Sciatic nerve (tissue), 2 donors: Measurements from ENCODE around the gene ENGASE. TPM values are rescaled to one million over a fixed set of nuclear protein-coding genes. Genes with fewer than 3 reads are reported as not detected.

Experiments
- ATAC-seq: fragments of 200-7000 bp; cut with Tn5 transposase; one replicate; pipeline ENCODE4 v1.9.1; 2020; ENCODE audit warnings: mild to moderate bottlenecking, moderate library complexity
- DNase-seq: peaks from one replicate; pipeline ENCODE4 v3.0.0-alpha.2; 2020; ENCODE audit warnings: low spot score
- intact Hi-C: fragments of 100-400 bp; cut with DNase I; formaldehyde crosslinking; loops from one replicate; pipeline ENCODE4 v1.14.2; 2022
- total RNA-seq: library from RNA; stranded (reverse); fragmentation: NEBNext Ultra II Directional; extraction: Animal tissue kit (Norgen Biotek cat#: 25700); gene quantifications from one replicate; pipeline ENCODE4 v1.2.1, GENCODE V29; 2021
- donor health status: DM: no; HTN: no; CAD: no.
- donor health status: DM: no; HTN: no; CAD: no.

Gene ENGASE
- total RNA-seq, 1 donor from 2014 or later = 57.3 TPM

DNA sequence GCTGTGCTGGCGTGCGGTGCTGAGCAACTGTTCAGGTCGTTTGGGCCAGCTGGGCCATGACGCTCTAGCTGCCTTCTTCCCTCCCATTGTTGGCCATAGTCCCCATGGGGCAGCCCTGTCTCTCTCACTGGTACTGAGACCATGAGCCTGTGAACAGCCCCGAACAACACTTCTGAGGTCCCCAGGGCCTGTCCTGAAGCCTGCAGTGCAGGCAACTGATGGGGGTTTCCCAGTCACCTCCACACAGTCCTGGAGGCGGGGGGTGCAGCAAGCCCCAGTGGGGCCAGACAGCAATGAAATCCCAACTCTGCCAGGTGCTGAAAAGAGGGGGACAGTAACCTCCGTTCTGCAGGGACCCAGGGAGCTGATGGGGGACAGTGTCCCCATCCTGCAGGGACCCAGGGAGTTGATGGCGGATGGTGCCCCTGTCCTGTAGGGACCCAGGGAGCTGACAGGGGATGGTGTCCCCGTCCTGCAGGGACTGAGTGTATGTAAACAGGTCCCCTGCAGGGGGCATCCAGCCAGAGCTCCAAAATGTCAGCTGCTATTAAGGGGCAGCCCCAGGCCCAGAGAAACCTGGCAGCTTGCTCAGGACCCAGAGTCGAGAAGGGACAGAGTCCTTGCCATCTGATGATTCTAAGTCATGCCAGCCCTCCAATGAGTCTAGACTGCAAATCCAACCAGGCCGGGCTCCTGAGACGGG is 30.4 kb downstream of the ENGASE start:
- ATAC-seq (no peak), DNase-seq (no peak)
- intact Hi-C loops = no loop called here

GRCh38 chr17:79105937-79106336 is 31.3 kb downstream of the ENGASE start:
- intact Hi-C loops = no loop called here
- no peak for ATAC-seq
- DNase-seq = no peak

DNA sequence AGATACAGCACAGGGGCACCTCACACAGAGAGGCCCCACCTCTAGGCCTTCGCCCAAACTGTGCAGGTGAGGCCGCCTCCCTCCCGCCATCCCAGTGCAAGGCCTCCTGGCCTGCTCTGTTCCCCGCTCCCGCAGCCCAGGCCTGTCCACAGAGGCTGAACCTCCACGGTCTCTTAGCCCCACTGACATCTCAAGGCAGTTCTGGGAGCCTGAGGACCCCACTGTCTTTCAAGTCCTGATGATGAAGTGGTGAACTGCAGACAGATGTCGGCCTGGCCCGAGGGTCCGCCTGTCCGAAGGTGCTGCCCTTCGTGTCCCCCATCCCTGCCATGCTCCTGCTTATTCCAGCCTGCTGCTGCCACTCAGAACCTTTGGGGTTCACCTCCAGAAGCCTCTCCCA is 32.3 kb downstream of the ENGASE start:
- DNase-seq (no peak), ATAC-seq (no peak)
- intact Hi-C loops = no loop called here

DNA sequence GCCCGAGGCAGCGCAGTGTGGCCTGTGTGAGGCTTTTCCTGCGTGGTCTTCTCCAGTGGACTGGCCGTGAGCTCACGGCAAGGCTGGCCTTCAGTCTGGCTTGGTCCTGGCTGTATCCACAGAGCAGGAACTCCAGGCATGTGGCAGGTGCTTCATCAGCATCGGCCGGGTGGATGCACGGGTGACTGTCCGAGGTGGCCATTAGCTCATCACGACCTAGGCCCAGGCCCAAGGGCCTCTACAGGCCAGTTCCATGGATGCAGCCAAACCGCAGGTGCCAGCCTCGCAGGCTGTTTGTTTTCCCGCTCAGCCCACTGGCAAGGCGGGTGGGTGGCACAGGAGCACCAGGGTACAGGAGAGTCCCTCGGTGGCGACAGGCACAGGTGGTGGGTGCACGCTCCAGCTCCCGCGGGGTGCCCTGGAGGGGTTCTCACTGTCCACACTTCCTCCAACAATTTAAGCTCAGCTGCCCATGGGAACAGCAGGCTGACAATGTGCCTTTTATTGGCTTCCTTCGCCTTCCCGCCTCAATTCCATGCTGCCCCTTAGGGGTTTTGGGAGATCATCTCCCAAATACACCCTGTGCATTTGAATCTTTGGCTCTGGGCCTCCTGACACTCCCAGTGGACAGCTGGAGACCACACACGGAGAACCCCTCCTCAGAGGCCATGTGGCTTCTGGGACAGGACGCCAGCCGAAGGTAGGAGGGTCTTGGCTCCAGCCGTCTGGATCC is 33.0 kb downstream of the ENGASE start:
- intact Hi-C loops = no loop called here
- ATAC-seq (no peak), DNase-seq (no peak)

- intact Hi-C loops = no loop called here
Observed at GRCh38 chr17:79108232-79108850, 33.7 kb downstream of the ENGASE start.

DNA sequence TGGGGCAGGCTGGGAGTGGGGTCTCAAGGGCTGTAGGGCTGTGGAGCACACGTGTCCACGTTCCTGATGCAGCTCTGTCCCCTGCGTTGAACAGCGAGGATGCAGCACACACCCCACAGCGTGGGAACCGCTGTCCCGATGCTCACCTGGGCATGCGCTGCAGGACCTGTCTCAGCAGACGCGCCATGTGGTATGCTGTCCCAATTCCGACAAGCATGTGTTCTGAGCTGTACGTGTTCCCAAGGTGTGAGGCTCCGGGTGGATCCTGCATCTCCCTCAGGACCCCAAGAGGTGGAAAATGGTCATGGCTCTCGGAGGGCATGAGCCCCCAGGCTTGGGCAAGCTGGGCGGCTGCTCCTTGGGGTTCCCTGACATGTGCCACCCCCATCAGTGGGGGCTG is 34.2 kb downstream of the ENGASE start:
- no peak for ATAC-seq
- intact Hi-C loops = no loop called here
- DNase-seq = no peak

More at GRCh38 chr17:79108232-79108850, 33.7 kb downstream of the ENGASE start:
- ATAC-seq = no peak
- no peak for DNase-seq

DNA sequence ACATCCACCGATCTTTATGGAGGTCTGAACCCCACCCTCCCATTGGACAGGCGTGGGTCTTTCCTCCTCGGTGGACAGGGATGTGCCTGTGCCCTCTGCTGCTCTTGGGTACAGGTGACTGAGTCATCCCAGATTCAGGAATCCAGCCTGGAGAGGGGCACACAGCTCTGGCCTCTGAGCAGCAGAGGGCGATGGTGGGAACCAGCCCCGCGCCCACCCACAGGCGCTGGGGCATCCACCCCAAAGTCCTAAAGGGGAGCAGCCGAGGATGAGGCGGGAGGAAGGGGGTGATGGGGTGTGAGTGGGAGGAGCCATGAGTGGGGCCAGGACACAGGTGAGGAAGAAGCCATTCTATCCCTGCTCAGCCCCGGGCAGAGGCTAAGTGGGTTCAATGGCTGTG is 35.0 kb downstream of the ENGASE start:
- no peak for ATAC-seq
- DNase-seq = no peak
- intact Hi-C loops = no loop called here

- intact Hi-C loops = no loop called here
- DNase-seq (no peak), ATAC-seq (no peak)
Observed at GRCh38 chr17:79111097-79111496, 36.5 kb downstream of the ENGASE start.

DNA sequence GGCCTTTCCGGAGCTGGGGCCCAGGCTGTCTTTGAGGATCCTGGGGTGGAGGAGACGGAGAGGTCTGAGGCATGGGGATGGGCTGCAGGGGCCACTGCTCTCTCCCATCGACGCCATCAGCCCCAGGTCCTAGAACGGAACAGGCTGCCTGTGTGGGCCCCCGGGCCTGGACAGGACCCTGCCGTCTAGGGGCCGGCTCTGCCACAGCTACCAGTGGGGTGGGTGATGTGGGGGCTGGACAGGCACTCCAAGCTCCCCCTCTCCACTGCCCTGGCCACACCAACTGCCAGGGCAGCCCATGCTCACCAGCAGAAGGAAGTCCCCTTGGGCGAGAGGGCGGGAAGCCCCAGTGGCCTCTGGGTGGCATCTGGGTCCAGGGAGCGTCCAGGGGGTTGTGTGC is 37.8 kb downstream of the ENGASE start:
- ATAC-seq = no peak
- intact Hi-C loops = no loop called here
- no peak for DNase-seq

DNA sequence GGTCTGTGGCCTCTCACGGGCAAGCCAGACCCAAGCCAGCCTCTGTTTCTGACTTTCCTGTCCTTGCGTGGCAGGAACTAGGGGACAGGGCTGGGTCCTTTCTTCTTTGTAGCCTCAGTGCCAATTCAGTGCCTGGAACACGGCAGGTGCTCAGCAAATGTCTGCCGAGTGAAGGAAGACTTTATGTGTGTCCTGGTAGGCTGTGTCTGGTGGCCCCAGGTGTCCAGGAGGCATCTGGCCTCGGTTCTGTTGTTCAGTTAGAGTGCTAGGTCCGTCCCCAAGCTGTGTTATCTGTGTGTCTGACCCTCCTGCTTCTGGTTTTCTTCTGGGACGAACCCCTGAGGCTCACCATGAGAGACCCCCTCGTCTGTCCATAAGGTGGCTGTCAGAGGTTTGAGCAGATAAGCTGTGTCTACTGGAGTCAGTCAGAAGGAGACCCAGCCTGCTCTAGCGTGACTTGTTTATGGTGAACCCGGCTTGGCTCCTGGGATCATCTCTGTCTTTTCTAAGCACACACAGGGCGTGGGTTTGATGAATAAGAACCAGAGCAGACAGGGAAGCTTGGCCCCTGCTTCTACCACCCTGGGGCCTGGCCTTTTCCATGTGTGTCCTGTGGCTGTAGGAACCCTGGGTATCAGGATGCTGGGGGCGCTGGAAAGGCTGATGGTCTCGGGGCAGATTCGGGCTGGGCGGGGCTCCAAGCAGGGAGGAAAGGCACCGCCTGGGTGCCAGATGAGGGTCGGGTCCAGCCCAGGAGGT is 39.3 kb downstream of the ENGASE start:
- intact Hi-C loops = no loop called here
- ATAC-seq (no peak), DNase-seq (no peak)

- intact Hi-C loops = no loop called here
Observed at GRCh38 chr17:79114458-79115301, 40.1 kb downstream of the ENGASE start.

DNA sequence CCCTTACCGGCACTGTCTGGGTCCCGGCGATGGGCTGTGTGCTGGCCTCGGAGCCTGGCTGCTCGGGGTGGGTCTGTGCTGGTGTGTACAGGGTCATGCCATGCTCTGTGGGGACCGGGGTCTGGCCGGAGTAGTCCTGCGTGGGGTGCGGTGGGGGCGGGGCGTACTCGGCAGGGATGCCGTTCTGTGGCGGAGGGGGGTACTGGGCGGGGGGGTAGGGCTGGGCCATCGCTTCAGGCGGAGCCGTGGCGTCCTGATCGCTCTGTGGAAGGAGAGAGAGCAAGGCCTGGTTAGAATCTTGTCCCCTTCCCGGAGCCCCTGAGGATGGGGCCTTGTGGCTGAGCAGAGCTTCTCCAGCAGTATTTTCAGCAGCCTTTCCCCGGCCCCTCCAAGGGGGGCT is 40.9 kb downstream of the ENGASE start:
- ATAC-seq = no peak
- intact Hi-C loops = no loop called here

More at GRCh38 chr17:79114458-79115301, 40.1 kb downstream of the ENGASE start:
- ATAC-seq (peak; percentile 45), DNase-seq (no peak)

DNA sequence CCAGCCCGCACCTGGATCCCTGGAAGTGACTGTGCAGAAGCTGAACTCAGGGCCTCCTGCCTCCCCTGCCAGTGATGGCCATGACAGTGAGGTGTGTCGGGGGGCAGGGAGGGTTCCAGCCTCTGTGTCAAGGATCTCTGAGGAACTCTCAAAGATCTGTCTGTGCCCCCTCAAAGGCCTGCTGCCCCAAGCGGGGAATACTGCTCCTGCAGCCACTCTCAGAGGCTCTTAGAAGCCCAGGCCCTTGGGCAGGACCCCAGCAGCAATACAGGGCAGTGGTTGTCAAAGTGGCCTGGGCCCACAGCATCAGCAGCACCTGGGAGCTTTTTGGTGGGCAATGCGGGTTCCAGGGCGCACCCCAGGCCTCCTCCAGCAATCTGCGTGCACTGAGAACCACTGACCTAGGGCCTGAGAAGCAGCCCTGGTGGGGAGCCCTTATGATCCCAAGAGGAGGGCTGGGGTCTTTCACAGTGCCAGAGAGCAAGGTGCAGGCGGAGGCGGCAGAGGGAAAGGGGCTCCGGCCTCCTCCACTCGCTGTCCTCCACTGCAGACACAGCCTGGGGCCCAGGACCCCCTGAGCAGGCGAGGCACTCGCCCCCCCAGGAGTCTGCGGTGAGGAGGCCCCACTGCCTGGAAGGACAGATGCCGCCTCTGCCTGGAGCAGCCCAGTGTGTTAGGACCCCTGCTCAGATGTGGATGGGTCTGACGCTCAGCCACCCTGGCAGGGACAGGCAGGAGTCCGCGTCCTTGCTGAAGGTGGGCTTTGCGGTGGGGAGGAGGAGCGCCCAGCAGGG is 42.1 kb downstream of the ENGASE start:
- no peak for ATAC-seq
- no peak for DNase-seq
- intact Hi-C loops = no loop called here

More for the DNA sequence above, 40.9 kb downstream of the ENGASE start:
- no peak for DNase-seq

GRCh38 chr17:79117905-79118487 is 43.4 kb downstream of the ENGASE start:
- no peak for DNase-seq
- ATAC-seq = no peak
- intact Hi-C loops = no loop called here

GRCh38 chr17:79118924-79119323 is 44.3 kb downstream of the ENGASE start:
- no peak for DNase-seq
- intact Hi-C loops = no loop called here
- no peak for ATAC-seq

- DNase-seq (no peak), ATAC-seq (no peak)
- intact Hi-C loops = no loop called here
Observed at GRCh38 chr17:79120259-79120658, 45.6 kb downstream of the ENGASE start.

DNA sequence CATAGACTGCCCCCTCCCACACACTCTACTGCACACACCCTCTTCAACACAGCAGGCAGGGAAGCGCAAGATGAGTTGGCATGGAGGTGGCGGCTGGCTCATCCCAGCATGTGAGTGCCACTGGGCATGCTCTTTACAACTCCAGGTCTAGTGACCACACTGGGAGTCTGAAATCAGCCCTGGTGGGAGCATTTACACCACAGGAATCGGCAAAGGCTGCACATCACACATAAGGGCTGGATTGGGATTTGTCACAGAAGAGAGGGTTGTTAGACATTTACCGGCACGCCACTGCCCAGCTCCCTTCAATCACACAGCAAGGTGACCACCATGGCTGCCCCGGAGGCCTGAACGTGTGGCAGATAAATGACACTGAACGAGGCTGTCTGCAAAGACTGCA is 49.4 kb downstream of the ENGASE start:
- ATAC-seq (no peak), DNase-seq (no peak)
- intact Hi-C loops = no loop called here
